ENCODE results near the gene MMAA. TPM values are rescaled to one million over a fixed set of nuclear protein-coding genes. Genes with fewer than 3 reads are reported as not detected.
"Not testable (repeated sequence)": the region's sequence is repeated elsewhere in the genome, so short reads cannot be mapped to it uniquely, and the experiment has no call there.

MMAA gene
- total RNA-seq, 1 donor from 2014 or later: 9.6 TPM

- intact Hi-C loops (cut with micrococcal nuclease): no loop called here
Measured at GRCh38 chr4:145626623-145626982, 7.4 kb downstream of the MMAA start.

GRCh38 chr4:145635117-145635516 is 15.9 kb downstream of the MMAA start:
- intact Hi-C loops (cut with micrococcal nuclease): no loop called here

GRCh38 chr4:145635630-145636029 is 16.4 kb downstream of the MMAA start:
- intact Hi-C loops (cut with micrococcal nuclease): no loop called here

GRCh38 chr4:145639186-145639698 is 20.1 kb downstream of the MMAA start:
- intact Hi-C loops (cut with micrococcal nuclease): no loop called here

- intact Hi-C loops (cut with micrococcal nuclease): not testable (repeated sequence)
Measured at GRCh38 chr4:145640236-145640635, 21.1 kb downstream of the MMAA start.

- intact Hi-C loops (cut with micrococcal nuclease): no loop called here
Measured at GRCh38 chr4:145643295-145643694, 24.1 kb downstream of the MMAA start.

GRCh38 chr4:145644699-145645098 is 25.5 kb downstream of the MMAA start:
- intact Hi-C loops (cut with micrococcal nuclease): no loop called here

- intact Hi-C loops (cut with micrococcal nuclease): no loop called here
Measured at GRCh38 chr4:145656156-145656555, 37.0 kb downstream of the MMAA start.

GRCh38 chr4:145660064-145660463 is 40.9 kb downstream of the MMAA start:
- intact Hi-C loops (cut with micrococcal nuclease): no loop called here

- intact Hi-C loops (cut with micrococcal nuclease): no loop called here
Measured at GRCh38 chr4:145663194-145663593, 44.0 kb downstream of the MMAA start.

- intact Hi-C loops (cut with micrococcal nuclease): no loop called here
Measured at GRCh38 chr4:145665773-145666172, 46.6 kb downstream of the MMAA start.

- intact Hi-C loops (cut with micrococcal nuclease): no loop called here
Measured at GRCh38 chr4:145670422-145670821, 51.2 kb downstream of the MMAA start.

- intact Hi-C loops (cut with micrococcal nuclease): no loop called here
Measured at GRCh38 chr4:145679520-145679919, 60.3 kb downstream of the MMAA start.

- intact Hi-C loops (cut with micrococcal nuclease): no loop called here
Measured at GRCh38 chr4:145679991-145680455, 60.8 kb downstream of the MMAA start, which contains the start of gene C4orf51. TSS of gene C4orf51 (plus strand) at chr4:145680146. CDS start at chr4:145680204, 58 bp downstream.

GRCh38 chr4:145680902-145681301 is 61.7 kb downstream of the MMAA start:
- intact Hi-C loops (cut with micrococcal nuclease): no loop called here

- intact Hi-C loops (cut with micrococcal nuclease): no loop called here
Measured at GRCh38 chr4:145681518-145681917, 62.3 kb downstream of the MMAA start.

GRCh38 chr4:145681956-145682355 is 62.8 kb downstream of the MMAA start:
- intact Hi-C loops (cut with micrococcal nuclease): no loop called here

- intact Hi-C loops (cut with micrococcal nuclease): no loop called here
Measured at GRCh38 chr4:145686991-145687390, 67.8 kb downstream of the MMAA start.

GRCh38 chr4:145690610-145691009 is 71.4 kb downstream of the MMAA start:
- intact Hi-C loops (cut with micrococcal nuclease): no loop called here

- intact Hi-C loops (cut with micrococcal nuclease): not testable (repeated sequence)
Measured at GRCh38 chr4:145691416-145691815, 72.2 kb downstream of the MMAA start.

- intact Hi-C loops (cut with micrococcal nuclease): no loop called here
Measured at GRCh38 chr4:145694929-145695328, 75.7 kb downstream of the MMAA start.

GRCh38 chr4:145697332-145697731 is 78.1 kb downstream of the MMAA start:
- intact Hi-C loops (cut with micrococcal nuclease): no loop called here

GRCh38 chr4:145698507-145698906 is 79.3 kb downstream of the MMAA start:
- intact Hi-C loops (cut with micrococcal nuclease): no loop called here

Measured in T-helper 2 cell treated with Interferon-gamma antibody and Interleukin-4, amounts not matched to agents 100 ng/mL and 5 ng/mL, for 36 hours (primary cell).